ENCODE data around the gene LINC01488. TPM values are rescaled to one million over a fixed set of nuclear protein-coding genes. Genes with fewer than 3 reads are reported as not detected.

LINC01488 gene
- polyA plus RNA-seq, 1 donor = not detected

DNA sequence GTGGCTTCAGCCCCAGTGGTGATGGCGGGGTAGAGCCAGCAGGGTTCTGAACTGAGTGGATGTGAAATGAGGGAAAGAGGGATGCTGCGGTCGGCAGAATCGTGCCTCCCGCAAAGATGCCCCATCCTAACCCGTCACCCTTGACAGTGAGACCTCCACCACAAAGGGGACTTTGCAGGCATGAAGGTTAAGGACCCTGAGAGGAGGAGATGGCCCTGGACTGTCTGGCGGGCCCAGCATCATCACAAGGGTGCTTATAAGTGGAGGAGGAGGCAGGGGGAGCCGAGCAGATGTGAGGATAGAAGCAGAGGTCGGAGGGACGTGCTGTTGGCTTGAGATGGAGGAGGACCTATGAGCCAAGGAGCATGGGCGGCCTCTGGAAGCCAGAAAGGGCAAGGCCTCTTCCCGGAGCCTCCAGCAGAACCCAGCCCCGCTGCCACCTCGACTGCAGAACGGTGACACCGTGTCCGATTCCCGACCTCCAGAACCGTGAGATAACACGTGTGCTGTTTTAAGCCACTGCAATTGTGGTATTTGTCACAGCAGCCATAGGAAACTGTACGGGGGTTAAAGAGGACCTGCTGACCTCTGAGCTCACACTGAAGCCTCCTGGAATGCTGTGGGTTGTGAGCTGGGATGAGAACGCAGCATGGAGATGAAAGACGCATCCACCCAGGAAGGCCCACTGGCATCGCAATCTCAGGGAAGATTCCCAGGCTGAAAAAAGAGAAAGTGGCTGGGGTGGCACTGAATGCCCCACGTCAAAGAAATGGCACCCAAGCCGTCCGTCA lies 10.9 kb downstream of the LINC01488 start:
- DNase-seq = no peak

DNA sequence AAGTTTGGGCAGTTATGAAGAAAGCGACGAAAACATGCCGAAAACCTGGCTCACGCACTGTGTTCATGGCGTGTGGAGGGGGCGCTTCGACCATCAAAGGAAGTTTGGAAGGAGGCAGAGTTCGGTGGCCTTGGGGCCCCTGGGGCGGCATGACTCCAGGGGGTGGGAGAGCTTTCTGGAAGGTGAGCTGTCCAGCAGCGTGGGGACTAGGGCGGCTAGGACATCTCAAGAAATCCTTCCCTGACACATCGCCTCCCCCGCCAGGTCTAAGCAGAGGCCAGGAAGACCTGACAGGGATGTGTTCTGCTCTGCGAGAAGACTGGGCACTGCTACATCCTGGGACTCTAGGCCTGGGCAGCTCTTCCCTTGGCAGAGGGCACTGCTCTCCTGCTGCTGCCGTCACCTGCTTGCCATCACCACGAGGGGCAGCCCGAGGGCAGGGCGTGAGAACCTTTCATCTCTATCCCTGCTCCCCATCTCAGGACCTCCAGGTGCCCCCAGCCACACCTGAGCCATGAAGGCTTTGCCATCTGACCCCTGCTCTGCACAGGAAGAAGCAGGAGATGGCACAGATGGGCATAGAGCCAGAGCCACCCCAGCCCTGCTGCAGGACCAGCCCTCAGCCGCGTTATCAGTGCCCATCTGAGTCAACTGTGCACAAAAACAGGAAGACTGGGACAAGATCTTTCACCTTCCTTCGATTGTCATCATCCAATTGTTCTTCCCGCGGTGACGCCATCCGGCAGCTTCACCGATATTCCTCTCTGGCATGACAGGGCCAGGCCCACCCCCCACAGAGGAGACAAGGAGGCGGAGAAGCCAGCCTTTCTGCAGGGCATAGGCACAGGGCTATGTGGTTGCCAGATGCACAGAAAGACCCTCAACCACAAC lies 12.7 kb downstream of the LINC01488 start:
- no peak for DNase-seq

GRCh38 chr11:69494851-69495250 lies 13.4 kb downstream of the LINC01488 start:
- no peak for DNase-seq

GRCh38 chr11:69495441-69496201 lies 14.2 kb downstream of the LINC01488 start:
- DNase-seq = no peak

GRCh38 chr11:69496202-69496557 lies 14.7 kb downstream of the LINC01488 start:
- DNase-seq = no peak

DNA sequence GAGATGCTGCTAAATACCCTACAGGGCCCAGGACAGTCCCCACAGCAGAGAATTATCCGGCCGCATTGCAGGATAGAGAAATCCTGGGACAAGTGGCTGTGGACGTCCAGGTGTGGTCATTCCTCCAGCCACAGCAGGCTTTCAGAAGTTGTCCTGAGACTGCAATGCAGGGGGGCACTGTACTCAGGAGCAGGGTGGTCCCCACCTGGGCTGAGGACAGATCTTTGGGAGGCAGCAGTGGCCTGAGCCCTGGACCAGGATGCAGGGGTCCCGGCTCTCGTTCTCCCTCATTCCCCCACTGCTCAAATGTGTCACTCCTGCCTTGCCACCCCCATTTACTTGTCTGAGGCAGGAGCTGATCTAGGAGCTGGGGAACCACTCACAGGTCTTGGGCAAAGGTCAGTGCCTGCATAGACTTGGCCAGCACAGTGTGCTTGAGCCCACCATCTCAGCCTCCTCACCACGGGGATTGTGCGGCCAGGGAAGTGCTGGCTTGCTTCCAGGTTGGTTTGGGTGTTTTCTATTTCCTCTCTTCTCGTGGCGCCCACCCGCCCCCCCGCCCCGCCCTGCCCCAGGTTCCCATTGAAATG lies 15.3 kb downstream of the LINC01488 start:
- no peak for DNase-seq

DNA sequence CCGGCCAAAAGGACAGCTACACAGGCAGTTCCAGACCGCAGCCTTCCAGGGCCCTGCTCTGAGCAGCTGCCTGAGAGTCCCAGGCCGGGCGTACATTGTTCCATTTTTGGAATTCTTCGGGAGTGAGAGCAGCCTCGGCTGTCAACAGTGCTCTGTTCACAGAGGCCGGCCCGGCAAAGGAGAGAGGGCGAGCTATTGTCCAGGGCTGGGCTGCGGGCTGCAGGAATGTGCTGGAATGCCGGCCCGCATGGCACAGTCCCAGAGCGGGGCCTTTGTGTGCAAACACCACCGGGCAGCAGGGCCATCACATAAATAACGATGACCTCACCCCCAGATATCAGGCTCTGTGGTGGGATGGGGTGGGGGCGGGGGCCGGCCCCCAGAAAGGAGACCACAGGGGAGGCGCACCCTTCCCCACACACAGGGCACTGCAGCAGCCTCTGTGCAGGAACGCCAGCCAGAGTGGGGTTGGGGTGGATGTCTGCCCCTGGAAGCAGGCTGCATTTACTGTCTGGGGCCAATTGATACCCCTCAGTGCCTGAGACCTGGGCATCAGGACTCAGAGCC lies 15.8 kb downstream of the LINC01488 start:
- peak; percentile 77 for DNase-seq

GRCh38 chr11:69498614-69499175 lies 17.2 kb downstream of the LINC01488 start:
- no peak for DNase-seq

- no peak for DNase-seq
Measured at GRCh38 chr11:69499186-69499917, 17.9 kb downstream of the LINC01488 start.

GRCh38 chr11:69499918-69500284 lies 18.4 kb downstream of the LINC01488 start:
- DNase-seq = no peak

GRCh38 chr11:69500285-69501120 lies 19.0 kb downstream of the LINC01488 start:
- DNase-seq = no peak

GRCh38 chr11:69501121-69501489 lies 19.6 kb downstream of the LINC01488 start:
- DNase-seq = no peak

GRCh38 chr11:69501891-69502860 lies 20.7 kb downstream of the LINC01488 start:
- DNase-seq = no peak

- no peak for DNase-seq
Measured at GRCh38 chr11:69504127-69504526, 22.7 kb downstream of the LINC01488 start.

DNA sequence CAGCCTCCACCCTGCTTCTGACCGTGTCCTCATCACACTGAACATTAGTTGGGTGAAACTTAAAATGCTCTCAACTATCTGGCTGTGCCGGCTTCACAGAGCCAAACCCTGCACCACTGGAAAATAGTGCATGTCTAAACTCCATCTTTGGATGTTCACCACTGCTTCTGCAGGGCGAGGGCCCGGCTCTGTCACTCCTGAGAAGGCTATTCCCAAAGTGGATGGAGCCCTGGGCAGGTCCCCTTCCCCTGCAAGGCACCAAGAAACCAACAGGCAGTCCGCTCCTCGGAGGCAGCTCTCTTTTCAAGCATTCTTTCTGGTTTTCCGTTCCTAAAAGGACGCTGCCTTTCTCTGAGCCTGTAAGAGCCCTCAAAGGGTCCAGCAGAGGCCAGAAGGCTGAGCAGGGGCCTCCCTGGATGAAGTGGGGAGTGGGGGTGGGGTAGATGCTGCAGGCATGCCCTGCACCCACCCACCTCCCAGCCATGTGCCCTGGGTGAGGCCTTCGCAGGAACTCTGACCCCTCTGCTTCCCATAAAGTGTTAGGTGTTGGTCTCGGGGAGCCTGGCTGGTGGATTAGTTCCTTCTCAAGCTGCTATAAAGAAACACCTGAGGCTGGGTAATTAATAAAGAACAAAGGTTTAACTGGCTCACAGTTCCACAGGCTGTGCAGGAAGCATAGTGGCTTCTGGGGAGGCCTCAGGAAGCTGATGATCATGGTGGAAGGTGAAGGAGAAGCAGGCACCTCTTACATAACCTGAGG lies 23.3 kb downstream of the LINC01488 start:
- no peak for DNase-seq

DNA sequence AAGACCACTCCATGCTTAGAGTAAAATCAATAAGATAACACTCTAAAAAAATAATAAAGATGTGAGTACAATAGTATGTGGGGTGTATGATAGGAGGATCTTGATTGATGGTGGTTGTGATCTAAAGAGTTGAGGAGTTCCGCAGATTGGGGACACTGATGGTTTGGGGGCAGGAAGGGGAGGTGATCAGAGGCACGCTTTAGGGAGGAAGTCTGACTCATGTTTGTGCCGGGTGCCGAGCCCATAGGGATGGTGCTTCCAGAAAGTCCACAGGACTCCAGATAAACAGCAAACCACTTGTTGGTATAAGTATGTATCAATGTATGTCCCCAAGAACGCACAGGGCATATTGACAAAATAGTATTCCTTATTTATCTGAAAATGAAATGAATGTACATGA lies 27.5 kb downstream of the LINC01488 start:
- no peak for DNase-seq

- DNase-seq = no peak
Measured at GRCh38 chr11:69509381-69509780, 27.9 kb downstream of the LINC01488 start.

GRCh38 chr11:69509846-69510390 lies 28.5 kb downstream of the LINC01488 start:
- DNase-seq = no peak

All from left kidney (tissue), 2 donors.